Activated T-helper 9 cell treated with anti-CD3 and anti-CD28 coated beads, Interleukin-2, amount 50 U/mL, for 16 hours (primary cell): ENCODE data around the gene TRAM2.

ENCODE experiments used
- DNase-seq: peaks from one replicate; pipeline ENCODE4 v3.0.0-alpha.2; 2020; ENCODE audit warnings: low read depth

TRAM2 gene

GRCh38 chr6:52577022-52577777 lies at the start of gene TRAM2:
TSS of gene TRAM2 (minus strand) at chr6:52577060. CDS start at chr6:52576915, 145 bp downstream.
- peak; percentile 73 for DNase-seq

GRCh38 chr6:52622810-52623209 lies 46.0 kb upstream of the TRAM2 start:
- DNase-seq = no peak

- DNase-seq = no peak
Observed at GRCh38 chr6:52621631-52622030, 44.8 kb upstream of the TRAM2 start.

- DNase-seq = no peak
Observed at GRCh38 chr6:52620906-52621190, 44.0 kb upstream of the TRAM2 start.

GRCh38 chr6:52620055-52620905 lies 43.4 kb upstream of the TRAM2 start:
- DNase-seq = no peak

- no peak for DNase-seq
Observed at GRCh38 chr6:52617087-52617486, 40.2 kb upstream of the TRAM2 start.

GRCh38 chr6:52616059-52616690 lies 39.3 kb upstream of the TRAM2 start:
- no peak for DNase-seq

GRCh38 chr6:52612336-52613054 lies 35.6 kb upstream of the TRAM2 start:
- DNase-seq = no peak

GRCh38 chr6:52611833-52612232 lies 35.0 kb upstream of the TRAM2 start:
- DNase-seq = no peak

- no peak for DNase-seq
Observed at GRCh38 chr6:52610745-52611355, 34.0 kb upstream of the TRAM2 start.

- DNase-seq = no peak
Observed at GRCh38 chr6:52610011-52610410, 33.2 kb upstream of the TRAM2 start.

GRCh38 chr6:52605610-52606185 lies 28.8 kb upstream of the TRAM2 start:
- DNase-seq = no peak

GRCh38 chr6:52603000-52603795 lies 26.3 kb upstream of the TRAM2 start:
- no peak for DNase-seq

- DNase-seq = no peak
Observed at GRCh38 chr6:52598824-52599190, 21.9 kb upstream of the TRAM2 start.

- DNase-seq = no peak
Observed at GRCh38 chr6:52598123-52598823, 21.4 kb upstream of the TRAM2 start.

- no peak for DNase-seq
Observed at GRCh38 chr6:52597738-52598122, 20.9 kb upstream of the TRAM2 start.

- DNase-seq = no peak
Observed at GRCh38 chr6:52596371-52597028, 19.6 kb upstream of the TRAM2 start.

- no peak for DNase-seq
Observed at GRCh38 chr6:52595796-52596130, 18.9 kb upstream of the TRAM2 start.

- DNase-seq = no peak
Observed at GRCh38 chr6:52595000-52595795, 18.3 kb upstream of the TRAM2 start.
